ENCODE results near the gene TMEM30B.

TMEM30B gene

GRCh38 chr14:61277784-61278183 lies 3.4 kb downstream of the TMEM30B start:
- TF ChIP-seq CTCF (conservative IDR thresholded peaks at IDR 0.05), result no peak
- no peak overlapping the region for H3K27ac ChIP-seq

GRCh38 chr14:61277232-61277631 lies 3.9 kb downstream of the TMEM30B start:
- TF ChIP-seq CTCF (conservative IDR thresholded peaks at IDR 0.05), result no peak
- no peak overlapping the region for H3K27ac ChIP-seq

GRCh38 chr14:61271552-61271951 lies 9.6 kb downstream of the TMEM30B start:
- H3K27ac ChIP-seq, result no peak overlapping the region
- no peak for TF ChIP-seq CTCF (conservative IDR thresholded peaks at IDR 0.05)

- TF ChIP-seq CTCF (conservative IDR thresholded peaks at IDR 0.05), result no peak
- H3K27ac ChIP-seq, result no peak overlapping the region
Measured at GRCh38 chr14:61270714-61271113, 10.4 kb downstream of the TMEM30B start.

GRCh38 chr14:61269321-61270083 lies 11.6 kb downstream of the TMEM30B start:
- H3K27ac ChIP-seq, result peak overlapping the region; percentile 23; the same call in 1 of the 2 replicates
- TF ChIP-seq CTCF (conservative IDR thresholded peaks at IDR 0.05), result peak; percentile 74

- H3K27ac ChIP-seq, result no peak overlapping the region
- no peak for TF ChIP-seq CTCF (conservative IDR thresholded peaks at IDR 0.05)
Measured at GRCh38 chr14:61268812-61269211, 12.3 kb downstream of the TMEM30B start.

- TF ChIP-seq CTCF (conservative IDR thresholded peaks at IDR 0.05), result no peak
- no peak overlapping the region for H3K27ac ChIP-seq
Measured at GRCh38 chr14:61266891-61267740, 14.0 kb downstream of the TMEM30B start.
